Activated naive CD4-positive, alpha-beta T cell treated with anti-CD3 and anti-CD28 coated beads, Interleukin-2, amount 50 U/mL, for 24 hours (primary cell): Measurements from ENCODE around the gene FZD1.

ENCODE experiments used
- H3K27ac Mint-ChIP-seq: one replicate; pipeline ENCODE4 v1.8.0; 2021; ENCODE audit warnings: mild to moderate bottlenecking, mixed read lengths
- H3K27me3 Mint-ChIP-seq: one replicate; pipeline ENCODE4 v1.8.0; 2021; ENCODE audit warnings: mixed read lengths
- H3K36me3 Mint-ChIP-seq: one replicate; pipeline ENCODE4 v1.8.0; 2021; ENCODE audit warnings: mixed read lengths
- H3K4me1 Mint-ChIP-seq: one replicate; pipeline ENCODE4 v1.8.0; 2021; ENCODE audit warnings: mixed read lengths
- H3K4me3 Mint-ChIP-seq: one replicate; pipeline ENCODE4 v1.8.0; 2021; ENCODE audit warnings: mild to moderate bottlenecking, mixed read lengths
- H3K9me3 Mint-ChIP-seq: one replicate; pipeline ENCODE4 v1.8.0; 2021; ENCODE audit warnings: mixed read lengths

FZD1 gene

GRCh38 chr7:91264046-91264923 lies at the start of gene FZD1:
TSS of gene FZD1 (plus strand) at chr7:91264433. CDS start at chr7:91264881, 448 bp downstream.
- Mint-ChIP-seq H3K4me1 (peaks cover 6% of the 10 kb centered on the region), H3K27me3 (peaks cover 29% of the 10 kb centered on the region), H3K9me3 (no peaks in the 10 kb centered on the region), H3K27ac (no peak within 1 kb of the TSS), H3K36me3 (no peaks in the 10 kb centered on the region), H3K4me3 (peak within 1 kb of the TSS; percentile 86)

- H3K27ac Mint-ChIP-seq = no peak overlapping the region
- H3K4me3 Mint-ChIP-seq = no peak overlapping the region
- H3K27me3 Mint-ChIP-seq = peaks cover 2% of the 10 kb centered on the region
These were observed 37.8 kb upstream of the FZD1 start for GRCh38 chr7:91226411-91226810.

GRCh38 chr7:91228327-91228726 lies 35.9 kb upstream of the FZD1 start:
- H3K36me3 Mint-ChIP-seq = no peaks in the 10 kb centered on the region
- H3K4me3 Mint-ChIP-seq = no peak overlapping the region

More at GRCh38 chr7:91226411-91226810, 37.8 kb upstream of the FZD1 start:
- Mint-ChIP-seq H3K4me1 (no peaks in the 10 kb centered on the region), H3K9me3 (no peaks in the 10 kb centered on the region), H3K36me3 (no peaks in the 10 kb centered on the region)

GRCh38 chr7:91228927-91229558 lies 35.2 kb upstream of the FZD1 start:
- H3K27ac Mint-ChIP-seq = no peak overlapping the region
- no peak overlapping the region for H3K4me3 Mint-ChIP-seq
- no peaks in the 10 kb centered on the region for H3K9me3 Mint-ChIP-seq
- no peaks in the 10 kb centered on the region for H3K36me3 Mint-ChIP-seq
- no peaks in the 10 kb centered on the region for H3K4me1 Mint-ChIP-seq
- H3K27me3 Mint-ChIP-seq = peaks cover 2% of the 10 kb centered on the region

More at GRCh38 chr7:91228327-91228726, 35.9 kb upstream of the FZD1 start:
- no peak overlapping the region for H3K27ac Mint-ChIP-seq
- H3K9me3 Mint-ChIP-seq = no peaks in the 10 kb centered on the region
- H3K27me3 Mint-ChIP-seq = peaks cover 2% of the 10 kb centered on the region
- H3K4me1 Mint-ChIP-seq = no peaks in the 10 kb centered on the region

GRCh38 chr7:91230100-91230499 lies 34.1 kb upstream of the FZD1 start:
- no peaks in the 10 kb centered on the region for H3K36me3 Mint-ChIP-seq
- no peak overlapping the region for H3K4me3 Mint-ChIP-seq
- H3K27ac Mint-ChIP-seq = no peak overlapping the region
- H3K27me3 Mint-ChIP-seq = peaks cover 2% of the 10 kb centered on the region
- no peaks in the 10 kb centered on the region for H3K9me3 Mint-ChIP-seq
- no peaks in the 10 kb centered on the region for H3K4me1 Mint-ChIP-seq

- Mint-ChIP-seq H3K4me1 (no peaks in the 10 kb centered on the region), H3K27me3 (peaks cover 2% of the 10 kb centered on the region), H3K9me3 (no peaks in the 10 kb centered on the region), H3K36me3 (no peaks in the 10 kb centered on the region), H3K27ac (no peak overlapping the region), H3K4me3 (no peak overlapping the region)
These were observed 33.7 kb upstream of the FZD1 start for GRCh38 chr7:91230503-91230902.

GRCh38 chr7:91233212-91233611 lies 31.0 kb upstream of the FZD1 start:
- H3K27ac Mint-ChIP-seq = no peak overlapping the region
- no peaks in the 10 kb centered on the region for H3K9me3 Mint-ChIP-seq
- peaks cover 2% of the 10 kb centered on the region for H3K27me3 Mint-ChIP-seq
- H3K4me3 Mint-ChIP-seq = no peak overlapping the region
- no peaks in the 10 kb centered on the region for H3K36me3 Mint-ChIP-seq
- no peaks in the 10 kb centered on the region for H3K4me1 Mint-ChIP-seq

GRCh38 chr7:91235211-91235832 lies 28.9 kb upstream of the FZD1 start:
- Mint-ChIP-seq H3K27ac (no peak overlapping the region), H3K4me3 (no peak overlapping the region), H3K4me1 (no peaks in the 10 kb centered on the region), H3K9me3 (no peaks in the 10 kb centered on the region), H3K27me3 (peaks cover 4% of the 10 kb centered on the region), H3K36me3 (no peaks in the 10 kb centered on the region)

GRCh38 chr7:91239171-91239604 lies 25.0 kb upstream of the FZD1 start:
- Mint-ChIP-seq H3K9me3 (no peaks in the 10 kb centered on the region), H3K4me1 (no peaks in the 10 kb centered on the region), H3K27me3 (peaks cover 5% of the 10 kb centered on the region), H3K4me3 (no peak overlapping the region), H3K27ac (no peak overlapping the region), H3K36me3 (no peaks in the 10 kb centered on the region)

GRCh38 chr7:91239772-91240171 lies 24.5 kb upstream of the FZD1 start:
- no peak overlapping the region for H3K27ac Mint-ChIP-seq
- H3K27me3 Mint-ChIP-seq = peaks cover 8% of the 10 kb centered on the region
- H3K9me3 Mint-ChIP-seq = no peaks in the 10 kb centered on the region
- no peaks in the 10 kb centered on the region for H3K4me1 Mint-ChIP-seq
- H3K4me3 Mint-ChIP-seq = no peak overlapping the region
- no peaks in the 10 kb centered on the region for H3K36me3 Mint-ChIP-seq

- H3K27ac Mint-ChIP-seq = no peak overlapping the region
- H3K27me3 Mint-ChIP-seq = peaks cover 8% of the 10 kb centered on the region
- no peaks in the 10 kb centered on the region for H3K36me3 Mint-ChIP-seq
- H3K9me3 Mint-ChIP-seq = no peaks in the 10 kb centered on the region
- no peak overlapping the region for H3K4me3 Mint-ChIP-seq
- H3K4me1 Mint-ChIP-seq = no peaks in the 10 kb centered on the region
These were observed 23.8 kb upstream of the FZD1 start for GRCh38 chr7:91240376-91240941.

GRCh38 chr7:91242097-91242844 lies 22.0 kb upstream of the FZD1 start:
- no peak overlapping the region for H3K27ac Mint-ChIP-seq

GRCh38 chr7:91243591-91244301 lies 20.5 kb upstream of the FZD1 start:
- Mint-ChIP-seq H3K4me3 (no peak overlapping the region), H3K36me3 (no peaks in the 10 kb centered on the region), H3K27me3 (peaks cover 8% of the 10 kb centered on the region), H3K9me3 (no peaks in the 10 kb centered on the region), H3K27ac (no peak overlapping the region), H3K4me1 (no peaks in the 10 kb centered on the region)

More at GRCh38 chr7:91242097-91242844, 22.0 kb upstream of the FZD1 start:
- no peaks in the 10 kb centered on the region for H3K36me3 Mint-ChIP-seq
- peaks cover 8% of the 10 kb centered on the region for H3K27me3 Mint-ChIP-seq
- no peaks in the 10 kb centered on the region for H3K4me1 Mint-ChIP-seq
- H3K4me3 Mint-ChIP-seq = no peak overlapping the region
- no peaks in the 10 kb centered on the region for H3K9me3 Mint-ChIP-seq

GRCh38 chr7:91247500-91247899 lies 16.7 kb upstream of the FZD1 start:
- no peak overlapping the region for H3K4me3 Mint-ChIP-seq
- H3K27me3 Mint-ChIP-seq = peaks cover 3% of the 10 kb centered on the region
- no peak overlapping the region for H3K27ac Mint-ChIP-seq
- no peaks in the 10 kb centered on the region for H3K9me3 Mint-ChIP-seq
- no peaks in the 10 kb centered on the region for H3K36me3 Mint-ChIP-seq
- H3K4me1 Mint-ChIP-seq = no peaks in the 10 kb centered on the region
